Stimulated activated CD8-positive, alpha-beta memory T cell treated with anti-CD3 and anti-CD28 coated beads, Interleukin-7, amount 100 ng/mL, for 1 hour (primary cell): ENCODE data around the gene DDX47.
"Not testable (repeated sequence)": the region's sequence is repeated elsewhere in the genome, so short reads cannot be mapped to it uniquely, and the experiment has no call there.

Experiments used
- DNase-seq, 2 donors: peaks; one replicate each; pipeline ENCODE4 v3.0.0-alpha.2; 2020; ENCODE audit warnings: low read depth in 2 of 2

The DDX47 gene

DNA sequence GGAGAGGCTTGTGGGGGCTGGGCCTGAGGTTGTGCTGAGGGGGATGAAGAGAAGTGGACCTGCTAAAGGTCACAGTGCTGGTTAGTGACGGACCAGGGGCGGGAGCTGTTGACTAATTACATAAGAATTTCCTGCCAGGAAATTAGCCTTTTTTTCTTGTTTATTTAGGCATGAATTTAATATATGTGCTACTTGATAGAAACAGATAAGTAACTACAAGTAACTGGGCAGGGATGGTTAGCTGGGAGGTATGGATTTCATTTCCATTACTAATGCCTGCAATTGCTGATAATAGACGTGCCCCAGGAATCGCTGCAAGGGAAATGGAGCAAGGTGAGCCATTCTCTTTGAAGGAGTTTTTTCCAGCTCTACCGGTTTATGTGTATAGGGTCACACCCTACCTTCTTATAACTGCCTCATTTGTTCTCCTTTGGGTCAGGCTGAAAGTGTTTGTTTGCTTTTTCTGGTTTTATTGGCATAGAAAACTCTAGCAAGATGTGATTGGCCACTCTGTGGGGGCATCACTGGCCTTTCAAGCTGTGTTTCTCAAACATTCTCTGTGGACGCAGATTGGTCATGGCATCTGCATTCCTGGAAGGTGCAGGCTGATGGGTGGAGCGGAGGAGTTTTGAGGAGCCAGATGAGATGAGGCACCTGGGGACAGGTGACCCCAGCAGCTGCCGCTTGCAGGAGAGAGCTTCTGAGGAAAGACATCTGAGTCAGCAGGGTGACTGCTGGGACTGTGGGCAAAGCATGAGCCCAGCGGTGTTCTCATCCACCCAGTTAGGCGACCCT lies 59.2 kb downstream of the DDX47 start:
- no peak for DNase-seq

DNA sequence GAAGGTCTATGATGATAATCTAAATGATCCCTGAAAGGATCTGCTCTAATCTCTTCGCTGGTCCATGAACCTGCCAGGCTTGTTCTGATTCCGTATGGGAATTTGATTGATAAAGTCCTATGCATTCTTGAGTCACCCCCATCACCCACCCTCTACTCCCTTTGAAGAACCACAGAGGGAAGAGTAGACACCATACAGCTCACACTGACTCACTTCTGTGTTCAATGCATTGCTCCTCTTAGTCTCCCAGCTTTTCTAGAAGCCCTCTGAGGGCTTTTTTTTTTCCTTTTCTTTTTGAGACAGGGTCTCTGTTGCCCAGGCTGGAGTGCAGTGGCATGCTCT lies 59.8 kb downstream of the DDX47 start:
- no peak for DNase-seq

DNA sequence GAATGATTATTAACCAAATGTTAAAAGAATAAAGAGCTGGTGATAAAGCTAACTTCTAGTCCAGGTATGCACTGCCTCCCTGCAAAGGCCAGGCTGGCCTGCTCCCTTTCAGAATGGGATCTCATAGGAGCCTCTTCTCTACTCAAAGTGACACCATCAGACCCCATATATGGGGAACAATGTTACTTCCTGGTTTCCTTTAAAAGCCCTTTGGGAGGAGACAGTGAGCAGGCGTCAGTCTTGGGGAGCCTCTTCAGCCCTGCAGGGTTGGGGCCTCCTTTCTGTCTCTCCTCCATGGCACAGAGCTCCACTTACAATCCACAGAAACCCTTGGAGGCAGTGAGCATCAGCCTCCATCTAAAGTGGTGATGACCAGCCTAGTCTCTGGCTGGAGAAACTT lies 60.9 kb downstream of the DDX47 start:
- DNase-seq = no peak

DNA sequence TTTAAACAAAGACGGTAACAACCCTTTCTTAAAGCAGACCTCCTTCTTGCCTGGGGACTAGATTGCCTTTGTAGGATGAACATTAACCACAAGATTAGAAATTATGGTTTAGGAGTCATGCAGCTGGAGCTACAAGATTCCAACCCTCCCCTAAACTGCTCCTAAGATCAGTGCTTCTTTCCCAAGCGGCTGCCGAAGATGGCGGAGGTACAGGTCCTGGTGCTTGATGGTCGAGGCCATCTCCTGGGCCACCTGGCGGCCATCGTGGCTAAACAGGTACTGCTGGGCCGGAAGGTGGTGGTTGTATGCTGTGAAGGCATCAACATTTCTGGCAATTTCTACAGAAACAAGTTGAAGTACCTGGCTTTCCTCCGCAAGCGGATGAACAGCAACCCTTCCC lies 62.2 kb downstream of the DDX47 start:
- DNase-seq = not testable (repeated sequence)

DNA sequence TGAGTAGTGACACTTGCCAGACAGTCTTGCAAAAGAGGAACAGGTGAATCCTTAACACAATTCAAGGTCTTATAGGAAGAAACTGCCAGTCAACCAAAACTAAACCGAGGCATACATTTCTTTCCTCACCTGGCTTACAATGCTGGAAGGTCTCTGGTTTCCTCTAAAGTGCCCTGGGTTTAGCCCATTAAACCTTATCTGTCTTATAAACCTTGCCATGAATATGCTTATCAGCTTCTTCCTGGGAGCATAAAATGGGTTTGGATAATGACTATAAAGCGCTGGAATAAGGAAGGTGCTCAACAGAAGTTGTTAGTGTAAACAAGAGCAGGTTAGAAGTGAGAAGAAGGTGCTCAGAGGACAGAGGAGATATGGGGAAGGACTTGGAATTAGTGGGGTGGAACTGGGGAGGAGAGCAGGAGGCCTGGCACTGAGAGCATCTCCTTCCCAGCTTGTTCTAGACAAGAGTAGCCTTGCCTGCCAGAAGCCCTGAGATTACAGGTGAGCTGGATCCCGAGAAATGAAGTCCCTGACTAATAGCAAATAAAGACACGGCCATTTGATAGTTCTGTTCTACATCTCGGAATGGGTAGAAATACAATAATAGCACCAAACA lies 64.1 kb downstream of the DDX47 start:
- no peak for DNase-seq

DNA sequence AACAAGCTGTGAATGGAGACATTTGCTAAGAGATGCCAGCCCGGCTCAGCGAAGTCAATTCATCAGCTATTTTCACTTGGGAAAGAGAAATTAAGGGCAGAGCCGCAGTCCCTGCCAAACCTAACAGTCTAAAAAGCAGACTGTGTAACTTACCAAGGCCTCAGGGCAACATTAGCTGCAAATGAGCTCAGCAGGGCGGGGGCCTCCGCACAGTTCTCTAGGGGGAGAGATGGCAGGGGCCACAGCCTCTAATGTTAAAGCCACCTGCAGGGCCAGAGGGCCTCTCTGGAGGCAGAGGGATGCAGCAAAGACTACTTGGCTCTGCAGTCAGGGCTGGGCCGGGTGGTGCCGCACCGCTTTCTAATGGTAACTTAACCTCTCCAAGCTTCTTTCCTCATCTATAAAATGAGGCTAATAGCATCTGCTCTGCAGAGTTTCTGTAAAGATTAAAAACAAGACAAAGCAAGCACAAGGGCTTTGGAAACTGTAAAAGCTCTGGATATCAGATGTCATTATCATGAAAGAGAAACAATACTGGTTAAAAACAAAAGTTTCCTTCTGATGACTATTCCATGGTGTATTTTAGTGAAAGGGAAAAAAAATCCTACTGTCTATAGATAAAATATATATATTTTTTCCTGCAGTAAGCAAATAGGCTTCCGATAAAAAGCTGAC lies 64.8 kb downstream of the DDX47 start:
- no peak for DNase-seq
